OCI-LY3 (cell line): ENCODE results near the gene SRSF3.
"Not testable (repeated sequence)": the region's sequence is repeated elsewhere in the genome, so short reads cannot be mapped to it uniquely, and the experiment has no call there.

Experiments
- H2AFZ ChIP-seq: fragments of 200-600, 300-600 bp; shearing (Covaris generic); 2 replicates; pipeline ENCODE4 v1.6.0; 2014; ENCODE audit warnings: antibody characterized with exemption, low read depth, low read length
- H3K27ac ChIP-seq: fragments of 200-600, 300-600 bp; sonication (generic); 2 replicates; pipeline ENCODE4 v1.5.1; 2014; ENCODE audit warnings: mild to moderate bottlenecking, low read length, moderate library complexity, mixed read lengths
- H3K27me3 ChIP-seq: fragments of 200-600, 300-600 bp; sonication (generic); 2 replicates; pipeline ENCODE4 v1.6.1; 2014; ENCODE audit warnings: low read depth, low read length, mixed read lengths
- H3K36me3 ChIP-seq: fragments of 200-600, 300-600 bp; sonication (generic); replicated peaks from 2 replicates; pipeline ENCODE3; 2014; ENCODE audit warnings: low read depth, low read length, mixed read lengths
- H3K4me1 ChIP-seq: fragments of 300-600, 200-600 bp; sonication (generic); 2 replicates; pipeline ENCODE4 v1.6.1; 2014; ENCODE audit warnings: low read length, mixed read lengths
- H3K4me2 ChIP-seq: fragments of 200-600, 300-600 bp; sonication (generic); 2 replicates; pipeline ENCODE4 v1.6.1; 2014; ENCODE audit warnings: low read length, mixed read lengths
- H3K4me3 ChIP-seq: fragments of 300-600, 200-600 bp; sonication (generic); 2 replicates; pipeline ENCODE4 v1.5.1; 2014; ENCODE audit warnings: antibody characterized with exemption, mild to moderate bottlenecking, low read length, moderate library complexity
- H3K79me2 ChIP-seq: fragments of 300-600, 200-600 bp; shearing (Covaris generic); 2 replicates; pipeline ENCODE4 v1.6.1; 2014; ENCODE audit warnings: mild to moderate bottlenecking, low read length, mixed read lengths
- H3K9ac ChIP-seq: fragments of 300-600, 200-600 bp; shearing (Covaris generic); 2 replicates; pipeline ENCODE4 v1.6.0; 2014; ENCODE audit warnings: mild to moderate bottlenecking, low read length, moderate library complexity
- H3K9me3 ChIP-seq: fragments of 200-600, 300-600 bp; shearing (Covaris generic); 2 replicates; pipeline ENCODE4 v1.6.1; 2014; ENCODE audit warnings: low read length, mixed read lengths; ENCODE audit not compliant: insufficient read depth
- H4K20me1 ChIP-seq: fragments of 200-600, 300-600 bp; sonication (generic); 2 replicates; pipeline ENCODE4 v1.6.1; 2016; ENCODE audit warnings: low read length, mixed read lengths; ENCODE audit not compliant: insufficient read depth
- EZH2phosphoT487 ChIP-seq: fragments of 200-600 bp; shearing (Covaris generic); IDR thresholded peaks from 2 replicates; pipeline ENCODE4 v1.6.1; 2018; ENCODE audit warnings: antibody characterized with exemption, mixed run types, low read depth
- TF ChIP-seq, protein P1 (sequence below): fragments of 200-600, 300-600 bp; sonication (generic); IDR thresholded peaks from 2 replicates; pipeline ENCODE4 v1.5.1; 2014; ENCODE audit warnings: antibody characterized with exemption, low read length, low read depth

Gene SRSF3

DNA sequence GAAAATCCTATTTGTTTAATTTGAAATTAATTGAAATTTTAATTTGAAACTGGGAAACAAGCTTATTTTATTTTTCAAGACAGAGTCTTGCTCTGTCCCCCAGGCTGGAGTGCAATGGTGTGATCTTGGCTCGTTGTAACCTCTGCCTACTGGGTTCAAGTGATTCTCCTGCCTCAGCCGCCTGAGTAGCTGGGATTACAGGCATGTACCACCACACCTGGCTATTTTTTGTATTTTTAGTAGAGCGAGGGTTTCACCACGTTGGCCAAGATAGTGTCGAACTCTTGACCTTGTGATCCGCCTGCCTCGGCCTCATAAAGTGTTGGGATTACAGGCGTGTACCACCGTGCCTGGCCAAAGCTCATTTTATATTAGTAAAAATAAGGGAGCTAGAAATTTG is 4.2 kb downstream of the SRSF3 start:
- Histone ChIP-seq H3K4me2 (no peak overlapping the region), H3K27ac (no peak overlapping the region), H2AFZ (no peak overlapping the region), H3K4me3 (no peak overlapping the region), H4K20me1 (peaks cover 85% of the 10 kb centered on the region), H3K27me3 (no peaks in the 10 kb centered on the region), H3K9ac (no peak overlapping the region), H3K4me1 (peaks cover 26% of the 10 kb centered on the region), H3K79me2 (peaks cover 92% of the 10 kb centered on the region), H3K36me3 (peaks cover 84% of the 10 kb centered on the region), H3K9me3 (no peaks in the 10 kb centered on the region)
- TF ChIP-seq, protein P1, sequence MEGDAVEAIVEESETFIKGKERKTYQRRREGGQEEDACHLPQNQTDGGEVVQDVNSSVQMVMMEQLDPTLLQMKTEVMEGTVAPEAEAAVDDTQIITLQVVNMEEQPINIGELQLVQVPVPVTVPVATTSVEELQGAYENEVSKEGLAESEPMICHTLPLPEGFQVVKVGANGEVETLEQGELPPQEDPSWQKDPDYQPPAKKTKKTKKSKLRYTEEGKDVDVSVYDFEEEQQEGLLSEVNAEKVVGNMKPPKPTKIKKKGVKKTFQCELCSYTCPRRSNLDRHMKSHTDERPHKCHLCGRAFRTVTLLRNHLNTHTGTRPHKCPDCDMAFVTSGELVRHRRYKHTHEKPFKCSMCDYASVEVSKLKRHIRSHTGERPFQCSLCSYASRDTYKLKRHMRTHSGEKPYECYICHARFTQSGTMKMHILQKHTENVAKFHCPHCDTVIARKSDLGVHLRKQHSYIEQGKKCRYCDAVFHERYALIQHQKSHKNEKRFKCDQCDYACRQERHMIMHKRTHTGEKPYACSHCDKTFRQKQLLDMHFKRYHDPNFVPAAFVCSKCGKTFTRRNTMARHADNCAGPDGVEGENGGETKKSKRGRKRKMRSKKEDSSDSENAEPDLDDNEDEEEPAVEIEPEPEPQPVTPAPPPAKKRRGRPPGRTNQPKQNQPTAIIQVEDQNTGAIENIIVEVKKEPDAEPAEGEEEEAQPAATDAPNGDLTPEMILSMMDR: no peak
- no peak for TF ChIP-seq EZH2phosphoT487

GRCh38 chr6:36598739-36599318 is 4.7 kb downstream of the SRSF3 start:
- no peak overlapping the region for H3K27ac ChIP-seq
- H3K4me2 ChIP-seq: no peak overlapping the region

DNA sequence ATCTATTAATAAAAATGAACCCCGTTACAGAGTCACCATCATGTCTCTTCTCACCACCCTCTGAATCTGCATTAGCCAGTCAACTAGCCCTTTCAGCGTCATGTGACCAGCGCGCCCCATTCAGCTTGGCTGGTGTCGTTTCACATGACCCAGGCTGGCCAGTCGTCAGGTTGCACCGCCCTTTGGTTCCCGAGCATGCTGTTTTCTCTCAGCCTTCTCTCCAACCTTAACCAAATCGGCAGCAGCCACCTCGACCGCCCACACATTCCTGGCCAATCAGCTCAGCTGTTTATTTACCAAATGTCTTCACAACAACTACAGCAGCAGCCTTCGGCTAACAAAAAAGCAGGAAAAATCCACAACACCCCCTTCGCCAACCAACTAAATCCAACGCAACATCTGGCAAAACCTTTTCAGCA is 5.6 kb downstream of the SRSF3 start:
- H3K4me3 ChIP-seq: no peak overlapping the region
- H3K27me3 ChIP-seq: no peaks in the 10 kb centered on the region
- TF ChIP-seq, protein P1: no peak
- no peak for TF ChIP-seq EZH2phosphoT487
- H3K9ac ChIP-seq: no peak overlapping the region
- H3K4me2 ChIP-seq: no peak overlapping the region
- H4K20me1 ChIP-seq: peaks cover 98% of the 10 kb centered on the region
- peaks cover 26% of the 10 kb centered on the region for H3K4me1 ChIP-seq
- no peak overlapping the region for H3K27ac ChIP-seq
- H3K9me3 ChIP-seq: no peaks in the 10 kb centered on the region
- no peak overlapping the region for H2AFZ ChIP-seq
- peaks cover 96% of the 10 kb centered on the region for H3K36me3 ChIP-seq
- H3K79me2 ChIP-seq: peaks cover 100% of the 10 kb centered on the region

More at GRCh38 chr6:36598739-36599318, 4.7 kb downstream of the SRSF3 start:
- no peak overlapping the region for H3K9ac ChIP-seq
- H2AFZ ChIP-seq: no peak overlapping the region
- no peak overlapping the region for H3K4me3 ChIP-seq
- peaks cover 26% of the 10 kb centered on the region for H3K4me1 ChIP-seq
- TF ChIP-seq, protein P1: no peak
- no peak for TF ChIP-seq EZH2phosphoT487
- no peaks in the 10 kb centered on the region for H3K27me3 ChIP-seq
- H3K9me3 ChIP-seq: no peaks in the 10 kb centered on the region
- H4K20me1 ChIP-seq: peaks cover 90% of the 10 kb centered on the region
- H3K79me2 ChIP-seq: peaks cover 97% of the 10 kb centered on the region
- H3K36me3 ChIP-seq: peaks cover 89% of the 10 kb centered on the region

- Histone ChIP-seq H3K27ac (no peak overlapping the region), H3K9ac (no peak overlapping the region), H3K4me3 (no peak overlapping the region)
Observed at GRCh38 chr6:36600564-36601146, 6.5 kb downstream of the SRSF3 start.

DNA sequence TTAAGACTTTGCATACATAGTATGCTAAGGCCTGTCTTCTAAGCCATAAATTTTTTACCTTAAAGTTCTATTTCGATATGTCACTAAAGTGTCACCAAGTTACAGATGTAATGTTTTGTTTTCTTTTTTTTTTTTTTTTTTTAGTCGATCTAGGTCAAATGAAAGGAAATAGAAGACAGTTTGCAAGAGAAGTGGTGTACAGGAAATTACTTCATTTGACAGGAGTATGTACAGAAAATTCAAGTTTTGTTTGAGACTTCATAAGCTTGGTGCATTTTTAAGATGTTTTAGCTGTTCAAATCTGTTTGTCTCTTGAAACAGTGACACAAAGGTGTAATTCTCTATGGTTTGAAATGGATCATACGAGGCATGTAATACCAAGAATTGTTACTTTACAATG is 7.7 kb downstream of the SRSF3 start:
- not testable (repeated sequence) for H2AFZ ChIP-seq, H3K4me3 ChIP-seq, H3K9me3 ChIP-seq, H3K27ac ChIP-seq, H3K4me2 ChIP-seq, H3K27me3 ChIP-seq, H3K9ac ChIP-seq
- Histone ChIP-seq H3K4me1 (peaks cover 14% of the 10 kb centered on the region), H3K79me2 (peaks cover 95% of the 10 kb centered on the region), H4K20me1 (peaks cover 94% of the 10 kb centered on the region), H3K36me3 (peaks cover 93% of the 10 kb centered on the region)

More at GRCh38 chr6:36600564-36601146, 6.5 kb downstream of the SRSF3 start:
- Histone ChIP-seq H3K4me2 (no peak overlapping the region), H3K4me1 (peaks cover 26% of the 10 kb centered on the region), H3K36me3 (peaks cover 96% of the 10 kb centered on the region), H4K20me1 (peaks cover 98% of the 10 kb centered on the region), H3K9me3 (no peaks in the 10 kb centered on the region), H3K79me2 (peaks cover 100% of the 10 kb centered on the region), H2AFZ (no peak overlapping the region), H3K27me3 (no peaks in the 10 kb centered on the region)
- no peak for TF ChIP-seq EZH2phosphoT487
- TF ChIP-seq, protein P1: no peak
